ENCODE results near the gene PPFIBP1. TPM values are rescaled to one million over a fixed set of nuclear protein-coding genes. Genes with fewer than 3 reads are reported as not detected.

PPFIBP1 gene
- total and polyA plus RNA-seq, 2 donors (not counting 1 experiment from before 2014, with no cell fraction given) = 3.3 to 15.0 TPM

GRCh38 chr12:27705263-27705662 is 181.3 kb downstream of the PPFIBP1 start:
- ChIA-PET POLR2A (no interaction called here), CTCF (interaction anchor here (1.2 to 7.0 kb wide), 2 partner anchors 272 to 690 kb away, joined by 3 to 44 read pairs; no protein-coding TSS in a partner anchor)
- Histone ChIP-seq H3K4me3 (ENCODE audit: control extremely low read depth in 1 of 5, extremely low read depth in 1 of 5, insufficient read depth in 1 of 5, low read depth in 2 of 5, low read length in 4 of 5) (no peak overlapping the region), H3K36me3 (replicated peaks in 1 of 2; ENCODE audit: control extremely low read depth in 1 of 2, control insufficient read depth in 1 of 2, extremely low read depth in 1 of 2, insufficient read depth in 2 of 2, low read length in 1 of 2) (no peaks in the 10 kb centered on the region), H3K79me2 (ENCODE audit: control insufficient read depth, insufficient read depth, low read length) (peaks cover 1% of the 10 kb centered on the region), H3K4me2 (replicated peaks; ENCODE audit: low read depth, low read length, poor library complexity, severe bottlenecking) (no peak overlapping the region), H3K9ac (ENCODE audit: low read length) (no peak overlapping the region), H3K4me1 (ENCODE audit: control insufficient read depth in 2 of 2, insufficient read depth in 2 of 2, low read length in 2 of 2) (peaks cover 0 to 2% of the 10 kb centered on the region in 2 donors), H2AFZ (ENCODE audit: insufficient read depth, low read depth, low read length, poor library complexity, severe bottlenecking) (no peak overlapping the region), H4K20me1 (ENCODE audit: control insufficient read depth, insufficient read depth, low read length, poor library complexity, severe bottlenecking) (no peaks in the 10 kb centered on the region), H3K27me3 (replicated peaks in 1 of 4; ENCODE audit: control extremely low read depth in 1 of 4, control insufficient read depth in 3 of 4, insufficient read depth in 4 of 4, low read length in 3 of 4) (peaks cover 0 to 4% (median 0%) of the 10 kb centered on the region in 4 experiments), H3K9me3 (ENCODE audit: control extremely low read depth in 1 of 3, control insufficient read depth in 2 of 3, insufficient read depth in 1 of 3, low read length in 2 of 3) (no peaks in the 10 kb centered on the region), H3K27ac (ENCODE audit: low read length in 2 of 2) (no peak overlapping the region)
- ATAC-seq (ENCODE audit: low read depth) = no peak
- Mint-ChIP-seq H3K4me1 (peaks cover 4% of the 10 kb centered on the region), H3K4me3 (no peak overlapping the region), H3K27ac (no peak overlapping the region), H3K27me3 (peaks cover 15% of the 10 kb centered on the region), H3K9me3 (ENCODE audit: insufficient read depth) (no peaks in the 10 kb centered on the region)
- 99% methylated on average over 8 of the region's 8 CpGs for WGBS (ENCODE audit: insufficient coverage)
- no peak for TF ChIP-seq EZH2 (IDR thresholded peaks at IDR 0.05; ENCODE audit: borderline replicate concordance, insufficient read depth, low read depth, low read length, poor library complexity, severe bottlenecking)
- TF ChIP-seq CTCF (IDR thresholded peaks at IDR 0.05) = no peak
- intact Hi-C loops (cut with micrococcal nuclease) = no loop called here
- no peak for DNase-seq

- H3K27me3 Mint-ChIP-seq = peaks cover 7% of the 10 kb centered on the region
- TF ChIP-seq EZH2 (IDR thresholded peaks at IDR 0.05; ENCODE audit: borderline replicate concordance, insufficient read depth, low read depth, low read length, poor library complexity, severe bottlenecking) (no peak), CTCF (IDR thresholded peaks at IDR 0.05) (no peak)
- Histone ChIP-seq H2AFZ (ENCODE audit: insufficient read depth, low read depth, low read length, poor library complexity, severe bottlenecking) (no peak overlapping the region), H3K4me1 (ENCODE audit: control insufficient read depth in 2 of 2, insufficient read depth in 2 of 2, low read length in 2 of 2) (peaks cover 11 to 14% of the 10 kb centered on the region in 2 donors), H3K9ac (ENCODE audit: low read length) (no peak overlapping the region), H3K79me2 (ENCODE audit: control insufficient read depth, insufficient read depth, low read length) (peaks cover 20% of the 10 kb centered on the region), H3K36me3 (replicated peaks in 1 of 2; ENCODE audit: control extremely low read depth in 1 of 2, control insufficient read depth in 1 of 2, extremely low read depth in 1 of 2, insufficient read depth in 2 of 2, low read length in 1 of 2) (no peaks in the 10 kb centered on the region), H3K9me3 (ENCODE audit: control extremely low read depth in 1 of 3, control insufficient read depth in 2 of 3, insufficient read depth in 1 of 3, low read length in 2 of 3) (peaks cover 0 to 4% (median 0%) of the 10 kb centered on the region in 3 donors), H3K4me2 (replicated peaks; ENCODE audit: low read depth, low read length, poor library complexity, severe bottlenecking) (no peak overlapping the region), H3K27ac (ENCODE audit: low read length in 2 of 2) (no peak overlapping the region), H4K20me1 (ENCODE audit: control insufficient read depth, insufficient read depth, low read length, poor library complexity, severe bottlenecking) (peaks cover 4% of the 10 kb centered on the region), H3K4me3 (ENCODE audit: control extremely low read depth in 1 of 5, extremely low read depth in 1 of 5, insufficient read depth in 1 of 5, low read depth in 2 of 5, low read length in 4 of 5) (no peak overlapping the region), H3K27me3 (replicated peaks in 1 of 4; ENCODE audit: control extremely low read depth in 1 of 4, control insufficient read depth in 3 of 4, insufficient read depth in 4 of 4, low read length in 3 of 4) (peaks cover 0 to 4% (median 0%) of the 10 kb centered on the region in 4 experiments)
- ATAC-seq (ENCODE audit: low read depth) (no peak), DNase-seq (no peak)
- 100% methylated on average over 1 of the region's 2 CpGs for WGBS (ENCODE audit: insufficient coverage)
- no peak overlapping the region for H3K27ac Mint-ChIP-seq
- ChIA-PET POLR2A (interaction anchor here (0.6 kb wide), 1 partner anchor 973 kb away, joined by 6 read pairs; no protein-coding TSS in a partner anchor), CTCF (interaction anchor here (1.1 to 7.0 kb wide), 2 partner anchors 10 to 274 kb away, joined by 5 to 44 read pairs; no protein-coding TSS in a partner anchor)
- H3K4me1 Mint-ChIP-seq = peaks cover 21% of the 10 kb centered on the region
- no peak overlapping the region for H3K4me3 Mint-ChIP-seq
- intact Hi-C loops (cut with micrococcal nuclease) = no loop called here
- H3K9me3 Mint-ChIP-seq (ENCODE audit: insufficient read depth) = no peaks in the 10 kb centered on the region
Observed at GRCh38 chr12:27707216-27707615, 183.2 kb downstream of the PPFIBP1 start.
